ENCODE data around the gene SPTBN4.

SPTBN4 gene

DNA sequence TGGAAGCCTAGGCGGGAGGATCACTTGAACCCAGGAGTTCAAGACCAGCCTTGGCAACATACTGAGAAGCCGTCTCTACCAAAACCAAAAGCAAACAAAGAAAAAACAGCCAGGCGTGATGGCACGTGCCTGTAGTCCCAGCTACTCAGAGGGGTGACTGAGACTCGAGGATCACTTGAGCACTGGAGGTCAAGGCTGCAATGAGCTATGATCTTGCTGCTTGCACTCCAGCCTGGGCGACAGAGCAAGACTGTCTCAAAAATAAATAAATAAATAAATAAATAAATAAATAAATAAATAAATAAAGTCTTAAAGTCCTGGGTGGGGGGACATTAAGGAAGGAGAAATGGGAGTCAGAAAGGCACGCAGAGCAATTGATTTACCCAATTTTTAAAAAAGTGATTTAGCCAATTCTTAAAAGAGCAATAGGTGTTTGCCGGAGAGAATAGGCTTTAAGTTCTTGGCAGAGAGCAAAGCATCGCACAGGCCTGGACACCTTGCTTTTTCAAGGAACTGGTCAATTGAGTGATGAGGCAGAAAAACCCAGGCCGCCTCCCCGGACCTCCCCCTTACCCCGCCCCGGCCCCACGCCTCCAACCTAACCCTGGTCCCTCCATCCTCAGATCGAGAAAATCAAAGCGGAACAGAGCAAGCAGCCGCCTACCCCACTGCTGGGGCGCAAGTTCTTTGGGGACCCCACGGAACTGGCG, 100.4 kb downstream of the SPTBN4 start:
- Histone ChIP-seq H3K27ac (ENCODE audit: low read depth, low read length) (no peak overlapping the region), H3K27me3 (ENCODE audit: low read length) (no peaks in the 10 kb centered on the region), H3K9me3 (ENCODE audit: insufficient read depth, low read length) (no peaks in the 10 kb centered on the region), H3K9me2 (replicated peaks; ENCODE audit: insufficient read depth, low read length) (no peaks in the 10 kb centered on the region), H3K4me2 (ENCODE audit: low read depth, low read length, poor library complexity, severe bottlenecking) (no peak overlapping the region), H3F3A (ENCODE audit: insufficient read depth) (no peaks in the 10 kb centered on the region), H2AFZ (ENCODE audit: low read depth, low read length, severe bottlenecking) (no peak overlapping the region), H3K36me3 (ENCODE audit: low read length) (no peaks in the 10 kb centered on the region), H4K20me1 (ENCODE audit: low read depth, low read length) (no peaks in the 10 kb centered on the region), H3K9ac (ENCODE audit: low read length) (no peak overlapping the region), H3K79me2 (ENCODE audit: insufficient read depth, low read length) (no peaks in the 10 kb centered on the region), H3K4me3 (ENCODE audit: insufficient read depth, low read length, poor library complexity, severe bottlenecking) (no peak overlapping the region)
- TF ChIP-seq EZH2phosphoT487 (conservative IDR thresholded peaks at IDR 0.05; ENCODE audit: low read length), result no peak
- TF ChIP-seq, protein P1, sequence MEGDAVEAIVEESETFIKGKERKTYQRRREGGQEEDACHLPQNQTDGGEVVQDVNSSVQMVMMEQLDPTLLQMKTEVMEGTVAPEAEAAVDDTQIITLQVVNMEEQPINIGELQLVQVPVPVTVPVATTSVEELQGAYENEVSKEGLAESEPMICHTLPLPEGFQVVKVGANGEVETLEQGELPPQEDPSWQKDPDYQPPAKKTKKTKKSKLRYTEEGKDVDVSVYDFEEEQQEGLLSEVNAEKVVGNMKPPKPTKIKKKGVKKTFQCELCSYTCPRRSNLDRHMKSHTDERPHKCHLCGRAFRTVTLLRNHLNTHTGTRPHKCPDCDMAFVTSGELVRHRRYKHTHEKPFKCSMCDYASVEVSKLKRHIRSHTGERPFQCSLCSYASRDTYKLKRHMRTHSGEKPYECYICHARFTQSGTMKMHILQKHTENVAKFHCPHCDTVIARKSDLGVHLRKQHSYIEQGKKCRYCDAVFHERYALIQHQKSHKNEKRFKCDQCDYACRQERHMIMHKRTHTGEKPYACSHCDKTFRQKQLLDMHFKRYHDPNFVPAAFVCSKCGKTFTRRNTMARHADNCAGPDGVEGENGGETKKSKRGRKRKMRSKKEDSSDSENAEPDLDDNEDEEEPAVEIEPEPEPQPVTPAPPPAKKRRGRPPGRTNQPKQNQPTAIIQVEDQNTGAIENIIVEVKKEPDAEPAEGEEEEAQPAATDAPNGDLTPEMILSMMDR (IDR thresholded peaks at IDR 0.05; ENCODE audit: insufficient read depth, low read length, poor library complexity, severe bottlenecking), result no peak

DNA sequence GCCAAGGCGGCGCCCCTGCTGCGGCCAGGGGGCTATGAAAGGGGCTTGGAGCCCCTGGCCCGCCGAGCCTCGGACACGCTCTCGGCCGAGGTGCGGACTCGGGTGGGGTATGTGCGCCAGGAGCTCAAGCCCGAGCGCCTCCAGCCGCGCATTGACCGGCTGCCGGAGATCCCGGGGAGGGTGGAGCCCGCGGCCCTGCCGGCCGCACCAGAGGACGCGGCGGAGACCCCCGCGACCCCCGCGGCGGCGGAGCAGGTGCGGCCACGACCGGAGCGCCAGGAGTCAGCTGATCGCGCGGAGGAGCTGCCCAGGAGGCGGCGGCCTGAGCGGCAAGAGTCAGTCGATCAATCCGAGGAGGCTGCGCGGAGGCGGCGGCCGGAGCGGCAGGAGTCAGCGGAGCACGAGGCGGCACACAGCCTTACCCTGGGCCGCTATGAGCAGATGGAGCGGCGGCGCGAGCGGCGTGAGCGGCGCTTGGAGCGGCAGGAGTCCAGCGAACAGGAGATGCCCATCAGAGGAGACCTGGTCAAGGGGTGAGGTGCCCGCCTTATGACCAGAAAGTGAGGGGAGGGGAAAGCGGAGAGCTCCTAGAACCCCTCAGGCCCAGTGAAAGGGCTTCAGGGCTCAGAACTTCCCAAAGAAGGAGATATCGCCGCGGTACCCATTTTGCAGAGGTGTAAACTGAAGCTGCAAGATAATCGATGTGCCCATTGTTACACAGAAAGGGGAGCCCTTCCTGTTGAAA, 101.1 kb downstream of the SPTBN4 start:
- no peak overlapping the region for H3K9ac ChIP-seq (ENCODE audit: low read length)
- no peak overlapping the region for H3K4me2 ChIP-seq (ENCODE audit: low read depth, low read length, poor library complexity, severe bottlenecking)

DNA sequence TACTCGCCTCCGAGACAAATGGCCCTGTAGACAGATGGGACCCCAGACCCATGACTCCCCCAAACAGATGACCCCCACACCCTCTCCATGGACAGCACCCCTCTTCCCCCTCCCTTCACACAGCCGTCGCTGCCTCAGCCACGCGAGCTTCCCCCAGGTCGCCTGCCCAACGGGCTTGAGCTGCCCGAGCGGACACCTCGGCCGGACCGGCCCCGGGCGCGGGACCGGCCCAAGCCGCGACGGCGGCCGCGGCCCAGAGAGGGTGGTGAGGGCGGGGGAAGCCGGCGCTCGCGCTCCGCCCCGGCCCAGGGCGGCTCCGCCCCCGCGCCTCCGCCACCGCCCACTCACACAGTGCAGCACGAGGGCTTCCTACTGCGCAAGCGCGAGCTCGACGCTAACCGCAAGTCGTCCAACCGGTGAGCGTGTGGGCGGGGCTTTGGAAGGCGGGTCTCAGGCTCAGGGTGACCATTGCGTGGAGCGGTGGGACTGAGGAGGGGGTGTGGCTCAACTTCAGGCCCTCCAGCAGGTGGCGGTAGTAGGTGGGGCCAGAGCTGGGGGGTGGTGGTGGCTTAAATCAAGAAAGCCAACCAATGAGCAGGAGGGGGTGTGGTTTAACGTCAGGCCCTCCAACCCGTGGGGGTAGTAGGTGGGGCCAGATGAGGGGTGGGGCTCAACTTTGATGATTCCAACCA, 103.7 kb downstream of the SPTBN4 start:
- Histone ChIP-seq H3K4me3 (ENCODE audit: insufficient read depth, low read length, poor library complexity, severe bottlenecking) (peak overlapping the region; percentile 54), H3K9ac (ENCODE audit: low read length) (peak overlapping the region; percentile 65), H3K9me2 (replicated peaks; ENCODE audit: insufficient read depth, low read length) (no peaks in the 10 kb centered on the region), H2AFZ (ENCODE audit: low read depth, low read length, severe bottlenecking) (peak overlapping the region; percentile 91), H3K79me2 (ENCODE audit: insufficient read depth, low read length) (no peaks in the 10 kb centered on the region), H3K4me2 (ENCODE audit: low read depth, low read length, poor library complexity, severe bottlenecking) (peak overlapping the region; percentile 86), H3K27ac (ENCODE audit: low read depth, low read length) (no peak overlapping the region), H3K9me3 (ENCODE audit: insufficient read depth, low read length) (no peaks in the 10 kb centered on the region), H4K20me1 (ENCODE audit: low read depth, low read length) (no peaks in the 10 kb centered on the region), H3F3A (ENCODE audit: insufficient read depth) (peaks cover 5% of the 10 kb centered on the region; the same call in 1 of the 2 replicates), H3K36me3 (ENCODE audit: low read length) (no peaks in the 10 kb centered on the region), H3K27me3 (ENCODE audit: low read length) (no peaks in the 10 kb centered on the region)
- TF ChIP-seq EZH2phosphoT487 (conservative IDR thresholded peaks at IDR 0.05; ENCODE audit: low read length), result no peak
- TF ChIP-seq, protein P1 (IDR thresholded peaks at IDR 0.05; ENCODE audit: insufficient read depth, low read length, poor library complexity, severe bottlenecking), result no peak

More for the DNA sequence above, 101.1 kb downstream of the SPTBN4 start:
- no peak overlapping the region for H3K27ac ChIP-seq (ENCODE audit: low read depth, low read length)
- no peaks in the 10 kb centered on the region for H3K9me2 ChIP-seq (replicated peaks; ENCODE audit: insufficient read depth, low read length)
- H3K27me3 ChIP-seq (ENCODE audit: low read length), result no peaks in the 10 kb centered on the region
- TF ChIP-seq, protein P1 (IDR thresholded peaks at IDR 0.05; ENCODE audit: insufficient read depth, low read length, poor library complexity, severe bottlenecking), result no peak
- TF ChIP-seq EZH2phosphoT487 (conservative IDR thresholded peaks at IDR 0.05; ENCODE audit: low read length), result no peak
- H3K4me3 ChIP-seq (ENCODE audit: insufficient read depth, low read length, poor library complexity, severe bottlenecking), result no peak overlapping the region
- no peaks in the 10 kb centered on the region for H3K9me3 ChIP-seq (ENCODE audit: insufficient read depth, low read length)
- no peaks in the 10 kb centered on the region for H4K20me1 ChIP-seq (ENCODE audit: low read depth, low read length)
- H3F3A ChIP-seq (ENCODE audit: insufficient read depth), result no peaks in the 10 kb centered on the region
- no peaks in the 10 kb centered on the region for H3K79me2 ChIP-seq (ENCODE audit: insufficient read depth, low read length)
- no peaks in the 10 kb centered on the region for H3K36me3 ChIP-seq (ENCODE audit: low read length)
- H2AFZ ChIP-seq (ENCODE audit: low read depth, low read length, severe bottlenecking), result no peak overlapping the region

Measured in SU-DHL-6 (cell line).